GM18870 (cell line): ENCODE data around the gene VPS9D1.
"Not testable (repeated sequence)": the region's sequence is repeated elsewhere in the genome, so short reads cannot be mapped to it uniquely, and the experiment has no call there.

Experiments used
- ATAC-seq: cut with Tn5 transposase; IDR thresholded peaks from one replicate; pipeline ENCODE4 v1.9.1; 2021; ENCODE audit warnings: moderate library complexity; ENCODE audit not compliant: unreplicated experiment

The VPS9D1 gene

DNA sequence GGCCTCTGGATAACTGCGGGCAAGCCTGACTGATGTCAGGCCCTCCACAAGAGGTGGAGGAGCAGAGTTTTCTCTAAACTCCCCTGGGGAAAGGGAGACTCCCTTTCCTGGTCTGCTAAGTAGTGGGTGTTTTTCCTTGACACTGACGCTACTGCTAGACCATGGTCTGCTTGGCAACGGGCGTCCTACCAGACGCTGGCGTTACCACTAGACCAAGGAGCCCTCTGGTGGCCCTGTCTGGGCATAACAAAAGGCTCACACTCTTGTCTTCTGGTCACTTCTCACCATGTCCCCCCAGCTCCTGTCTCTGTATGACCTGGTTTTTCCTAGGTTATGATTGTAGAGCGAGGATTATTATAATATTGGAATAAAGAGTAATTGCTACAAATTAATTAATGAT is 53.7 kb downstream of the VPS9D1 start:
- ATAC-seq, result not testable (repeated sequence)

- not testable (repeated sequence) for ATAC-seq
These were observed 56.5 kb downstream of the VPS9D1 start for GRCh38 chr16:89664238-89664637.

GRCh38 chr16:89661215-89661614 is 59.5 kb downstream of the VPS9D1 start:
- no peak for ATAC-seq

GRCh38 chr16:89660146-89660545 is 60.6 kb downstream of the VPS9D1 start:
- no peak for ATAC-seq

GRCh38 chr16:89658221-89658879 is 62.3 kb downstream of the VPS9D1 start:
- no peak for ATAC-seq

DNA sequence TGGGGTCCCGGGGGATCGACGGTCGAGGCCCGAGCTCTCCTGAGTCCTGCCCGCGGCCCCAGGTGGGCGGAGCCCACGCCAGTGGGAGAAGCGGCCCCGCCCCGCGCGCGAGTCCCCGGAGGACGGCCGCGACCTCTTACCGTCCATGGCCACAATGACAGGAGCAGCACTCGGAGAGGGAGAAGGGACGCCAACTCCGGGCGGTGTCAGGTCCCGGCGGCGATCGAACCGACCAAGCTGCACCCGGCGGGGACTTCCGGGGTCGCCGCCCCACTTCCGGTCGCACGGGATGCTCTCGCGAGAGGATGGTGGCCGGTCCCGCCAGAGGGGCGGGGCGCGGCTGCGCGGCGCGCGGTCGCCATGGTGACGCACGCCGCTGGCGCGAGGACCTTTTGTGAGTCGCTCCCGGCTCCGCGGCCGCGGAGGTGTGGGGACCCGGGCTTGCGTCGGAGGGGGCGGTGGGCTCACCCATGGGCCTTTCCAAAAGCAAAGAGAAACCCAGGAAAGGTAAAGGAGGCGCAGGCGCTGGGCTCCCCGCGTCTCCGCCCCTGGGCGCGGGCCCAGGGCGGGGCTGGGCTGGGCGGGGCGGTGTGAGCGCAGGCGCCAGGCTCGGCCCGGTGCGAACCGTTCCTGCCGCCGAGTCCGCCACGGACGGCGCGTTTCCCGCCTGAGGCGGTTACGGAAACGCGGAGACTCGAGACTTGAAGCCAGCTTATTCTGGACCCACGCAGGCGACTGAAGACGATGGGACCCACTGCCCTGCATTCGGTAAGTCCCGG is 63.1 kb downstream of the VPS9D1 start, which contains the start of the genes CHMP1A and SPATA33:
TSS of gene CHMP1A (minus strand) at position 267 of the 779 bp plus-strand sequence. CDS start at position 147, 120 bp downstream.
TSS of gene SPATA33 (plus strand) at position 395 of the 779 bp plus-strand sequence. CDS start at position 471, 76 bp downstream.
- ATAC-seq, result peak; percentile 79
